HepG2 (cell line): ENCODE measurements around the gene AJM1. TPM values are rescaled to one million over a fixed set of nuclear protein-coding genes. Genes with fewer than 3 reads are reported as not detected.

Experiments
- ATAC-seq: fragments of 200-7000 bp; cut with Tn5 transposase; 3 replicates; pipeline ENCODE4 v1.9.1; 2020; ENCODE audit warnings: mild to moderate bottlenecking, moderate library complexity
- BruUV-seq: library from RNA; stranded (reverse); fragments of 400-500 nt; replicated peaks from 2 replicates; lab custom pipeline; 2021; lab: Mats Ljungman, UMichigan
- CTCF ChIA-PET: fragments of 300-600 bp; formaldehyde crosslinking; extraction: SDS; loops from one replicate; lab custom pipeline; 2021; ENCODE audit warnings: low total read pairs, inconsistent platforms, low intra/inter-chr PET ratio; lab: Yijun Ruan, JAX
- POLR2A ChIA-PET: fragments of 350-600 bp; sonication (Branson Sonifier 250); formaldehyde crosslinking; loops from one replicate; lab custom pipeline; 2020; ENCODE audit warnings: antibody characterized with exemption, inconsistent platforms; lab: Yijun Ruan, JAX
- DNase-seq: peaks from one replicate; pipeline ENCODE4 v3.0.0-alpha.2; 2015; ENCODE audit warnings: low spot score
- FAIRE-seq: peaks from 3 replicates; lab custom pipeline; 2011; peaks lifted over from hg19 to GRCh38; lab: Jason Lieb, UNC
- H2AFZ ChIP-seq: one replicate; pipeline ENCODE4 v1.6.1; 2011; ENCODE audit warnings: low read length, inconsistent platforms
- H3K27ac ChIP-seq: fragments of 300-600 bp; 3 replicates; pipeline ENCODE4 v1.8.0; 2011; ENCODE audit warnings: mixed run types, mild to moderate bottlenecking, mixed read lengths, low read length, inconsistent platforms; ENCODE audit not compliant: insufficient read depth; ENCODE audit errors: extremely low read length
- H3K27me3 ChIP-seq, 2 experiments: fragments of 200-600 bp in 1 of 2; 2 replicates in 1 of 2; 3 replicates in 1 of 2; pipeline versions ENCODE4 v1.6.0 to v1.8.0; 2011; ENCODE audit warnings: low read length in 2 of 2, mild to moderate bottlenecking in 2 of 2, moderate library complexity in 2 of 2, inconsistent platforms in 1 of 2; ENCODE audit not compliant: insufficient read depth in 2 of 2, control insufficient read depth in 1 of 2
- H3K36me3 ChIP-seq, 2 experiments: fragments of 200-600 bp in 1 of 2; replicated peaks in 1 of 2; 2 replicates in 1 of 2; 3 replicates in 1 of 2; pipeline versions ENCODE4 v1.5.1 to v1.8.0; 2011; ENCODE audit warnings: low read length in 2 of 2, inconsistent platforms in 1 of 2; ENCODE audit not compliant: insufficient read depth in 2 of 2, control insufficient read depth in 1 of 2
- H3K4me1 ChIP-seq: 2 replicates; pipeline ENCODE4 v1.5.1; 2012; ENCODE audit warnings: low read length, inconsistent platforms; ENCODE audit not compliant: insufficient read depth
- H3K4me2 ChIP-seq: 2 replicates; pipeline ENCODE4 v1.6.0; 2011; ENCODE audit warnings: low read depth, low read length, inconsistent platforms
- H3K4me3 ChIP-seq, 3 experiments: fragments of 200-600 bp in 1 of 3; sonication (generic), shearing (Covaris generic) in 1 of 3; replicated peaks in 1 of 3; 2 replicates each; pipeline ENCODE4 v1.5.1; 2011 to 2016; ENCODE audit warnings: low read length in 3 of 3, inconsistent platforms in 2 of 3, low read depth in 2 of 3, mild to moderate bottlenecking in 2 of 3, control low read depth in 1 of 3, mixed read lengths in 1 of 3; ENCODE audit not compliant: insufficient read depth in 1 of 3
- H3K79me2 ChIP-seq: one replicate; pipeline ENCODE4 v1.6.1; 2011; ENCODE audit warnings: low read length, inconsistent platforms; ENCODE audit not compliant: insufficient read depth
- H3K9ac ChIP-seq: 2 replicates; pipeline ENCODE4 v1.6.0; 2011; ENCODE audit warnings: mild to moderate bottlenecking, low read depth, low read length, inconsistent platforms; ENCODE audit not compliant: insufficient read depth
- H3K9me3 ChIP-seq: 2 replicates; pipeline ENCODE4 v1.5.1; 2012; ENCODE audit warnings: mild to moderate bottlenecking, low read length
- H4K20me1 ChIP-seq: 2 replicates; pipeline ENCODE4 v1.6.0; 2011; ENCODE audit warnings: inconsistent platforms, mild to moderate bottlenecking, low read length, moderate library complexity; ENCODE audit not compliant: insufficient read depth
- AGO2 ChIP-seq: fragments of 200-400 bp; formaldehyde crosslinking; optimal IDR thresholded peaks from 2 replicates; pipeline ENCODE3; 2017; ENCODE audit warnings: mild to moderate bottlenecking, low read depth, low read length, moderate library complexity
- AKAP8 ChIP-seq: sonication (generic); formaldehyde crosslinking; IDR thresholded peaks from 2 replicates; pipeline ENCODE4 v1.5.1; 2020; ENCODE audit warnings: mild to moderate bottlenecking, missing genetic modification reagents
- ARNT2 ChIP-seq: sonication (generic); formaldehyde crosslinking; IDR thresholded peaks from 2 replicates; pipeline ENCODE4 v1.8.0; 2022; ENCODE audit warnings: mild to moderate bottlenecking, low read depth, missing genetic modification reagents, moderate library complexity
- CBFB ChIP-seq: sonication (generic); formaldehyde crosslinking; IDR thresholded peaks from 2 replicates; pipeline ENCODE4 v1.4.0; 2020; ENCODE audit warnings: missing genetic modification reagents
- ESRRA ChIP-seq: sonication (generic); formaldehyde crosslinking; IDR thresholded peaks from 2 replicates; pipeline ENCODE4 v1.5.1; 2020; ENCODE audit warnings: mild to moderate bottlenecking, low read depth, missing genetic modification reagents
- HINFP ChIP-seq: sonication (generic); formaldehyde crosslinking; IDR thresholded peaks from 2 replicates; pipeline ENCODE4 v1.4.0; 2020; ENCODE audit warnings: low read depth, mild to moderate bottlenecking, missing genetic modification reagents
- HNRNPL ChIP-seq: fragments of 200-400 bp; formaldehyde crosslinking; IDR thresholded peaks from 2 replicates; pipeline ENCODE4 v1.6.1; 2017; ENCODE audit warnings: mild to moderate bottlenecking, low read depth, low read length
- HNRNPLL ChIP-seq: fragments of 200-400 bp; formaldehyde crosslinking; IDR thresholded peaks from 2 replicates; pipeline ENCODE4 v1.6.1; 2017; ENCODE audit warnings: mild to moderate bottlenecking, low read depth, low read length; ENCODE audit not compliant: poor library complexity, severe bottlenecking
- MEIS1 ChIP-seq: sonication (generic); formaldehyde crosslinking; IDR thresholded peaks from 2 replicates; pipeline ENCODE4 v1.9.0; 2021; ENCODE audit warnings: mild to moderate bottlenecking, missing genetic modification reagents, moderate library complexity, borderline replicate concordance
- RBFOX2 ChIP-seq: fragments of 200-400 bp; formaldehyde crosslinking; IDR thresholded peaks from 2 replicates; pipeline ENCODE4 v1.6.1; 2017; ENCODE audit warnings: low read depth, mild to moderate bottlenecking, low read length
- SETDB1 ChIP-seq: sonication (generic); formaldehyde crosslinking; IDR thresholded peaks from 2 replicates; pipeline ENCODE4 v1.5.1; 2020; ENCODE audit warnings: missing genetic modification reagents, mild to moderate bottlenecking, borderline replicate concordance
- ZNF121 ChIP-seq: sonication (generic); formaldehyde crosslinking; IDR thresholded peaks from 2 replicates; pipeline ENCODE4 v1.5.0; 2020; ENCODE audit warnings: mild to moderate bottlenecking, missing genetic modification reagents
- WGBS: methylation state at CpG from one replicate; pipeline ENCODE4 v1.1.6; 2017; ENCODE audit warnings: low lambda C conversion rate; 5-methylcytosine and 5-hydroxymethylcytosine counted together
- in situ Hi-C: cut with HindIII; loops from 2 replicates; pipeline ENCODE4 v1.10.0; 2017; ENCODE audit warnings: low pct_unique_long_range_greater_than_20kb; ENCODE audit not compliant: extremely low pct_ligation_motif_present
- intact Hi-C: fragments of 100-400 bp; cut with micrococcal nuclease; formaldehyde crosslinking; loops from one replicate; pipeline ENCODE4 v1.10.0; 2022; ENCODE audit not compliant: unreplicated experiment
- polyA plus RNA-seq, 8 experiments: library from polyadenylated mRNA; depleted of rRNA in 3 of 8; stranded (reverse) in 7 of 8; unstranded in 1 of 8; fragments of >200 nt; fragmentation: Illumina TruSeq in 4 of 8; extraction: Trizol in 4 of 8; gene quantifications; 2 replicates each; pipeline versions ENCODE4 v1.2.1 to v1.2.3, GENCODE V29; 2011 to 2016; ENCODE audit warnings: low read depth in 4 of 8, missing spikeins in 1 of 8, mixed read lengths in 1 of 8; ENCODE audit not compliant: insufficient read depth in 1 of 8
- total RNA-seq, 5 experiments: library from RNA; depleted of rRNA; stranded (reverse); fragments of >200 nt; fragmentation: Illumina TruSeq; extraction: Trizol; gene quantifications; 2 replicates each; pipeline ENCODE4 v1.2.3, GENCODE V29; 2016; ENCODE audit warnings: low read depth in 1 of 5
- TF ChIP-seq, protein P1 (sequence below): sonication (generic); formaldehyde crosslinking; IDR thresholded peaks from 2 replicates; pipeline ENCODE4 v1.4.0; 2020; ENCODE audit warnings: mild to moderate bottlenecking, missing genetic modification reagents
- TF ChIP-seq, protein P2 (sequence below): IDR thresholded peaks from 2 replicates; pipeline ENCODE4 v1.6.1; 2012; ENCODE audit warnings: low read length, improper control_type of control experiment

AJM1 gene
- total and polyA plus RNA-seq, 2 of the 13 experiments (the other 11 are each of a cell fraction or from before 2014, with no cell fraction given), result 1.1 to 1.2 TPM

GRCh38 chr9:136860529-136860928 is 18.3 kb downstream of the AJM1 start (continued):
- TF ChIP-seq ARNT2 (CRISPR knock-in tag) (no peak), HINFP (no peak), CBFB (no peak), ESRRA (no peak)

- no TSS peak for BruUV-seq
- peak; percentile 80 for TF ChIP-seq RBFOX2
- no peak for TF ChIP-seq MEIS1 (CRISPR knock-in tag)
- TF ChIP-seq, protein P1, sequence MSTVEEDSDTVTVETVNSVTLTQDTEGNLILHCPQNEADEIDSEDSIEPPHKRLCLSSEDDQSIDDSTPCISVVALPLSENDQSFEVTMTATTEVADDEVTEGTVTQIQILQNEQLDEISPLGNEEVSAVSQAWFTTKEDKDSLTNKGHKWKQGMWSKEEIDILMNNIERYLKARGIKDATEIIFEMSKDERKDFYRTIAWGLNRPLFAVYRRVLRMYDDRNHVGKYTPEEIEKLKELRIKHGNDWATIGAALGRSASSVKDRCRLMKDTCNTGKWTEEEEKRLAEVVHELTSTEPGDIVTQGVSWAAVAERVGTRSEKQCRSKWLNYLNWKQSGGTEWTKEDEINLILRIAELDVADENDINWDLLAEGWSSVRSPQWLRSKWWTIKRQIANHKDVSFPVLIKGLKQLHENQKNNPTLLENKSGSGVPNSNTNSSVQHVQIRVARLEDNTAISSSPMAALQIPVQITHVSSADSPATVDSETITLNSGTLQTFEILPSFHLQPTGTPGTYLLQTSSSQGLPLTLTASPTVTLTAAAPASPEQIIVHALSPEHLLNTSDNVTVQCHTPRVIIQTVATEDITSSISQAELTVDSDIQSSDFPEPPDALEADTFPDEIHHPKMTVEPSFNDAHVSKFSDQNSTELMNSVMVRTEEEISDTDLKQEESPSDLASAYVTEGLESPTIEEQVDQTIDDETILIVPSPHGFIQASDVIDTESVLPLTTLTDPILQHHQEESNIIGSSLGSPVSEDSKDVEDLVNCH (CRISPR knock-in tag), result no peak
- TF ChIP-seq, protein P2, sequence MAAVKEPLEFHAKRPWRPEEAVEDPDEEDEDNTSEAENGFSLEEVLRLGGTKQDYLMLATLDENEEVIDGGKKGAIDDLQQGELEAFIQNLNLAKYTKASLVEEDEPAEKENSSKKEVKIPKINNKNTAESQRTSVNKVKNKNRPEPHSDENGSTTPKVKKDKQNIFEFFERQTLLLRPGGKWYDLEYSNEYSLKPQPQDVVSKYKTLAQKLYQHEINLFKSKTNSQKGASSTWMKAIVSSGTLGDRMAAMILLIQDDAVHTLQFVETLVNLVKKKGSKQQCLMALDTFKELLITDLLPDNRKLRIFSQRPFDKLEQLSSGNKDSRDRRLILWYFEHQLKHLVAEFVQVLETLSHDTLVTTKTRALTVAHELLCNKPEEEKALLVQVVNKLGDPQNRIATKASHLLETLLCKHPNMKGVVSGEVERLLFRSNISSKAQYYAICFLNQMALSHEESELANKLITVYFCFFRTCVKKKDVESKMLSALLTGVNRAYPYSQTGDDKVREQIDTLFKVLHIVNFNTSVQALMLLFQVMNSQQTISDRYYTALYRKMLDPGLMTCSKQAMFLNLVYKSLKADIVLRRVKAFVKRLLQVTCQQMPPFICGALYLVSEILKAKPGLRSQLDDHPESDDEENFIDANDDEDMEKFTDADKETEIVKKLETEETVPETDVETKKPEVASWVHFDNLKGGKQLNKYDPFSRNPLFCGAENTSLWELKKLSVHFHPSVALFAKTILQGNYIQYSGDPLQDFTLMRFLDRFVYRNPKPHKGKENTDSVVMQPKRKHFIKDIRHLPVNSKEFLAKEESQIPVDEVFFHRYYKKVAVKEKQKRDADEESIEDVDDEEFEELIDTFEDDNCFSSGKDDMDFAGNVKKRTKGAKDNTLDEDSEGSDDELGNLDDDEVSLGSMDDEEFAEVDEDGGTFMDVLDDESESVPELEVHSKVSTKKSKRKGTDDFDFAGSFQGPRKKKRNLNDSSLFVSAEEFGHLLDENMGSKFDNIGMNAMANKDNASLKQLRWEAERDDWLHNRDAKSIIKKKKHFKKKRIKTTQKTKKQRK, result no peak
- no peak for TF ChIP-seq SETDB1 (CRISPR knock-in tag)
- TF ChIP-seq AKAP8 (CRISPR knock-in tag), result peak; percentile 47; the same call in 1 of the 2 replicates
- TF ChIP-seq HNRNPL, result peak; percentile 62; the same call in 1 of the 2 replicates
- no peak for TF ChIP-seq HNRNPLL
- TF ChIP-seq AGO2, result peak; percentile 92
- TF ChIP-seq ZNF121 (CRISPR knock-in tag), result no peak
These were observed 18.9 kb downstream of the AJM1 start for GRCh38 chr9:136860933-136861873.

More at GRCh38 chr9:136860933-136861873, 18.9 kb downstream of the AJM1 start:
- in situ Hi-C loops, result no loop called here
- Histone ChIP-seq H3K4me1 (peaks cover 42% of the 10 kb centered on the region), H3K9me3 (no peaks in the 10 kb centered on the region), H2AFZ (no peak overlapping the region), H3K27me3 (no peaks in the 10 kb centered on the region), H3K4me2 (no peak overlapping the region), H3K9ac (no peak overlapping the region), H4K20me1 (0 out of 2 replicates have a peak, but pooled peaks cover 7% of the 10 kb centered on the region), H3K36me3 (peaks cover 17 to 37% of the 10 kb centered on the region in 2 experiments), H3K79me2 (peaks cover 20% of the 10 kb centered on the region), H3K4me3 (no peak overlapping the region), H3K27ac (no peak overlapping the region)
- FAIRE-seq (no peak), ATAC-seq (no peak), DNase-seq (no peak)
- intact Hi-C loops, result no loop called here
- WGBS, result 98% methylated on average over 12 of the region's 22 CpGs
- CTCF ChIA-PET, result no interaction called here
- POLR2A ChIA-PET, result interaction anchor here (0.8 to 5.0 kb wide), 7 partner anchors 9 to 40 kb away, joined by 3 to 29 read pairs (median 5); partner anchors contain the start of gene TRAF2
